Peyer's patch (tissue), 4 donors: ENCODE measurements around the gene SLX9.

Experiments
- CTCF ChIP-seq, 6 experiments: fragments of 450-650 bp in 4 of 6; fragments of 200-600 bp in 2 of 6; sonication (generic) in 1 of 6; IDR thresholded peaks; one replicate each; pipeline ENCODE4 v1.5.1; 2017 to 2019; ENCODE audit warnings: antibody characterized with exemption in 6 of 6, mild to moderate bottlenecking in 3 of 6, moderate library complexity in 1 of 6
- POLR2A ChIP-seq, 2 donors: fragments of 450-650 bp; IDR thresholded peaks; one replicate each; pipeline ENCODE4 v1.5.1; 2017; ENCODE audit warnings: antibody characterized with exemption in 2 of 2, mild to moderate bottlenecking in 2 of 2, moderate library complexity in 2 of 2

GRCh38 chr21:44918107-44918470 lies 21.7 kb upstream of the SLX9 start:
- TF ChIP-seq POLR2A (IDR thresholded peaks at IDR 0.05) (no peak), CTCF (IDR thresholded peaks at IDR 0.05) (no peak)
